ENCODE data around the gene GFRA1. TPM values are rescaled to one million over a fixed set of nuclear protein-coding genes. Genes with fewer than 3 reads are reported as not detected.

Gene GFRA1
- total and polyA plus RNA-seq, 2 of the 8 experiments (the other 6 are each of a cell fraction or from before 2014, with no cell fraction given) = 1.1 to 2.0 TPM

DNA sequence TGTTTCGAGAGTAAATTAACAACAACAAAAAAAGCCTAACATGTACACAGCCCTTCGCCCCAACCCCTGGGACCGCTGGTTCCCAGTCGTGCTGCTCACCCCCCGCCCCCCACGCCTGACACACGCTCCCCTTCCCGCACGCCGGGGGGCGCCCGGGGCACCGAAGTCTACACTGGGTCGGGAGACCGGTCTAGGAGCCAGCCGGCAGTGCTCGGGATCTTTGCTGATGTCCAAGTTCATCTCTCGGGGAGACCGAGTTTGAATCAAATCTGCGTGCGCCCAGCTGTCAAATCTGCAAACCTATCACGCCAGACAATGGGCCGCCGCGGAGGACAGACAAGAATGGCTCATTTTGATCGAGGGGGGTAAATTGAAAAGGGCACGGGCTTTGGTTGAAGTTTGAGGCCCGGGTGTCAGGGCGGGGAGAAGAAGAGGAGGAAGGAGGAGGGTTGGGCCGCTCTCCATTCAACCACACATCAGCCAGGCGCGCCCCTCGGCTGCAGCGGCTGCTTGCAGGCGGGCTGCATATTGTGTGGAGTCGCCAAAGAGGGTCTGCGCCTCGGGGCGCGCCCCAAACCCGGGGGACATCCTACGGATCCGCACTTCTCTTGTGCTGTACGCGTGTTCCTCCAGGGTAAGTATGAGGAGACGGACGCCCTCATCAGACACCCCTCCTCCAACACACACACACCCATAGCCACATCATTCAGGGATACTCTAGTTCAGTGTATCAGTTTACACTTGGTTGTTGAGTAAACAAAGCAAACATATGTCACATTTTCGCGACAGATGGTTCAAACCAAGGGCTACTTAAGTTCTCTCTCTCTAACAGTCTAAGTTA is 1.3 kb upstream of the GFRA1 start:
- Histone ChIP-seq H2BK12ac (ENCODE audit: low read depth, low read length) (no peak overlapping the region), H2AFZ (ENCODE audit: low read length) (peak overlapping the region; percentile 75; the same call in 1 of the 2 replicates), H3K79me1 (ENCODE audit: low read depth, low read length) (no peaks in the 10 kb centered on the region), H3K14ac (ENCODE audit: insufficient read length) (no peak overlapping the region), H3K4me3 (ENCODE audit: extremely low read depth in 1 of 4, insufficient read depth in 2 of 4, low read depth in 3 of 4, low read length in 4 of 4) (peak overlapping the region; percentile 45 to 77 (median 70)), H3K27ac (ENCODE audit: low read depth, low read length) (no peak overlapping the region), H3K9ac (replicated peaks in 1 of 4; ENCODE audit: extremely low read depth in 1 of 4, low read depth in 3 of 4, low read length in 3 of 4) (no peak overlapping the region), H4K5ac (ENCODE audit: insufficient read length, low read depth, low read length) (no peak overlapping the region), H3K23ac (ENCODE audit: insufficient read length) (no peak overlapping the region), H4K91ac (replicated peaks; ENCODE audit: insufficient read length, low read length) (no peak overlapping the region), H2BK15ac (ENCODE audit: low read length) (no peak overlapping the region), H2BK120ac (replicated peaks; ENCODE audit: low read depth, low read length) (no peak overlapping the region), H3K9me3 (ENCODE audit: insufficient read depth in 2 of 2, low read depth in 1 of 2, low read length in 1 of 2) (no peaks in the 10 kb centered on the region), H2AK5ac (ENCODE audit: low read depth, low read length) (no peak overlapping the region), H2BK20ac (ENCODE audit: low read length) (no peak overlapping the region), H2BK5ac (ENCODE audit: low read depth, low read length) (no peak overlapping the region), H3K4me1 (replicated peaks in 1 of 4; ENCODE audit: control insufficient read depth in 3 of 4, insufficient read depth in 4 of 4, low read length in 3 of 4) (peaks cover 0 to 7% (median 3%) of the 10 kb centered on the region in 4 experiments; a peak in 5 of 7 replicates), H3K56ac (replicated peaks; ENCODE audit: insufficient read length, low read depth, low read length) (no peak overlapping the region), H3K79me2 (ENCODE audit: control insufficient read depth in 1 of 2, insufficient read depth in 2 of 2, low read length in 2 of 2) (no peaks in the 10 kb centered on the region), H3K4me2 (ENCODE audit: insufficient read depth in 1 of 2, low read depth in 2 of 2, low read length in 2 of 2) (peak overlapping the region; percentile 99), H4K20me1 (replicated peaks in 1 of 2; ENCODE audit: control insufficient read depth in 1 of 2, insufficient read depth in 2 of 2, low read length in 2 of 2) (peaks cover 0 to 3% of the 10 kb centered on the region in 2 experiments), H3K18ac (ENCODE audit: extremely low read depth, low read length) (no peak overlapping the region), H3K4ac (replicated peaks; ENCODE audit: insufficient read length, low read depth, low read length) (no peak overlapping the region), H3K36me3 (ENCODE audit: control insufficient read depth in 2 of 4, insufficient read depth in 4 of 4, low read length in 3 of 4) (no peaks in the 10 kb centered on the region), H3K23me2 (ENCODE audit: low read depth, low read length) (peaks cover 31% of the 10 kb centered on the region), H3K27me3 (replicated peaks in 1 of 4; ENCODE audit: control insufficient read depth in 3 of 4, extremely low read depth in 1 of 4, insufficient read depth in 3 of 4, low read length in 3 of 4) (peaks cover 40 to 70% (median 67%) of the 10 kb centered on the region in 4 experiments), H4K8ac (ENCODE audit: extremely low read depth, insufficient read depth, low read length) (no peak overlapping the region; the same call in 1 of the 2 replicates)
- CTCF ChIA-PET (ENCODE audit: partially characterized antibody) = interaction anchor here (0.6 to 1.7 kb wide), 5 partner anchors 13 to 715 kb away, joined by 3 to 7 read pairs (median 3); no protein-coding TSS in a partner anchor
- peak in 1 of 2 experiments; percentile 66 for DNase-seq (ENCODE audit: low read depth in 1 of 2, low spot score in 2 of 2)
- POLR2A ChIA-PET (ENCODE audit: partially characterized antibody) = interaction anchor here (0.6 kb wide), 1 partner anchor 217 kb away, joined by 3 read pairs; no protein-coding TSS in a partner anchor
- 3% methylated on average over 40 of the region's 49 CpGs; no CpG with 5 or more reads in 1 of the 2 experiments for WGBS, 2 experiments (ENCODE audit: extremely low coverage in 1 of 2, insufficient coverage in 1 of 2, insufficient read length in 1 of 2, insufficient replicate concordance in 2 of 2, low coverage in 1 of 2, low lambda C conversion rate in 2 of 2, missing lambda C conversion rate in 1 of 2)
- FAIRE-seq = no peak
- no peak for TF ChIP-seq FOSL1 (IDR thresholded peaks at IDR 0.05; ENCODE audit: insufficient read depth, low read depth, low read length)
- no peak for TF ChIP-seq CBX8 (IDR thresholded peaks at IDR 0.05; ENCODE audit: borderline replicate concordance, low read depth, low read length)
- no peak for TF ChIP-seq CEBPB (IDR thresholded peaks at IDR 0.05; ENCODE audit: low read depth, low read length)
- no peak for TF ChIP-seq KDM1A (IDR thresholded peaks at IDR 0.05; ENCODE audit: borderline replicate concordance, low read length)
- TF ChIP-seq RAD21 (IDR thresholded peaks at IDR 0.05 in 1 of 2, conservative IDR thresholded peaks at IDR 0.05 in 1 of 2; ENCODE audit: low read depth in 2 of 2, low read length in 2 of 2) = no peak; a peak in 1 of 4 replicates
- no peak for TF ChIP-seq BACH1 (IDR thresholded peaks at IDR 0.05; ENCODE audit: low read length)
- no peak for TF ChIP-seq NRF1 (IDR thresholded peaks at IDR 0.05; ENCODE audit: low read depth, low read length)
- peak; percentile 39 for TF ChIP-seq KDM4A (IDR thresholded peaks at IDR 0.05; ENCODE audit: low read depth, low read length, severe bottlenecking)
- TF ChIP-seq ASH2L (IDR thresholded peaks at IDR 0.05; ENCODE audit: low read length) = no peak
- no peak for TF ChIP-seq JUND (IDR thresholded peaks at IDR 0.05; ENCODE audit: low read length)
- TF ChIP-seq SUZ12 (IDR thresholded peaks at IDR 0.05; ENCODE audit: low read length) = peak; percentile 69
- no peak for TF ChIP-seq TAF7 (optimal IDR thresholded peaks at IDR 0.05; ENCODE audit: borderline replicate concordance, low read depth, low read length)
